HEK293T (cell line): Measurements from ENCODE around the gene C3AR1.
"Not testable (repeated sequence)": the region's sequence is repeated elsewhere in the genome, so short reads cannot be mapped to it uniquely, and the experiment has no call there.

Experiments
- CTCF ChIA-PET: fragments of 350-600 bp; formaldehyde crosslinking; extraction: SDS; loops from one replicate; lab custom pipeline; 2021; ENCODE audit warnings: antibody characterized with exemption, inconsistent platforms; lab: Yijun Ruan, JAX
- POLR2A ChIA-PET: fragments of 350-600 bp; formaldehyde crosslinking; extraction: SDS; loops from one replicate; lab custom pipeline; 2020; ENCODE audit warnings: antibody characterized with exemption, inconsistent platforms; lab: Yijun Ruan, JAX
- DNase-seq: peaks from one replicate; pipeline ENCODE4 v3.0.0; 2012; ENCODE audit warnings: mixed read lengths; ENCODE audit errors: extremely low spot score
- ARNT ChIP-seq: fragments of 450-650 bp; IDR thresholded peaks from 2 replicates; pipeline ENCODE4 v1.6.1; 2017; ENCODE audit warnings: mild to moderate bottlenecking
- BHLHE40 ChIP-seq: fragments of 450-650 bp; IDR thresholded peaks from 2 replicates; pipeline ENCODE4 v1.6.1; 2016; ENCODE audit warnings: mild to moderate bottlenecking, moderate library complexity, borderline replicate concordance
- CTBP1 ChIP-seq: fragments of 450-650 bp; IDR thresholded peaks from 2 replicates; pipeline ENCODE4 v1.6.1; 2016; ENCODE audit warnings: borderline replicate concordance
- ELF4 ChIP-seq: fragments of 450-650 bp; IDR thresholded peaks from 2 replicates; pipeline ENCODE4 v1.6.1; 2017; ENCODE audit warnings: antibody characterized with exemption
- FOXA1 ChIP-seq: fragments of 450-650 bp; IDR thresholded peaks from 2 replicates; pipeline ENCODE4 v1.6.1; 2016; ENCODE audit warnings: mild to moderate bottlenecking
- FOXK2 ChIP-seq: fragments of 450-650 bp; IDR thresholded peaks from 2 replicates; pipeline ENCODE4 v1.6.1; 2016; ENCODE audit warnings: mild to moderate bottlenecking
- FOXM1 ChIP-seq: fragments of 450-650 bp; IDR thresholded peaks from 2 replicates; pipeline ENCODE4 v1.6.1; 2017; ENCODE audit warnings: mild to moderate bottlenecking, borderline replicate concordance
- HDGF ChIP-seq: fragments of 450-650 bp; IDR thresholded peaks from 2 replicates; pipeline ENCODE4 v1.6.1; 2017; ENCODE audit warnings: antibody characterized with exemption, borderline replicate concordance
- L3MBTL2 ChIP-seq: fragments of 450-650 bp; conservative IDR thresholded peaks from 2 replicates; pipeline ENCODE4 v1.6.1; 2016; ENCODE audit warnings: mild to moderate bottlenecking
- LEF1 ChIP-seq: fragments of 450-650 bp; IDR thresholded peaks from 2 replicates; pipeline ENCODE4 v1.6.1; 2017; ENCODE audit warnings: mild to moderate bottlenecking, borderline replicate concordance
- NFRKB ChIP-seq: fragments of 450-650 bp; IDR thresholded peaks from 2 replicates; pipeline ENCODE4 v1.6.1; 2016; ENCODE audit warnings: mild to moderate bottlenecking, moderate library complexity
- SP1 ChIP-seq: fragments of 450-650 bp; IDR thresholded peaks from 2 replicates; pipeline ENCODE4 v1.6.1; 2017
- SUZ12 ChIP-seq: fragments of 450-650 bp; IDR thresholded peaks from 2 replicates; pipeline ENCODE4 v1.6.1; 2016; ENCODE audit warnings: mild to moderate bottlenecking
- TARDBP ChIP-seq: fragments of 450-650 bp; IDR thresholded peaks from 2 replicates; pipeline ENCODE4 v1.6.1; 2016
- ZNF384 ChIP-seq: fragments of 450-650 bp; IDR thresholded peaks from 2 replicates; pipeline ENCODE4 v1.6.1; 2016
- TF ChIP-seq, protein P1 (sequence below): fragments of 450-650 bp; IDR thresholded peaks from 2 replicates; pipeline ENCODE4 v1.6.1; 2016

C3AR1 gene

GRCh38 chr12:8089716-8090115 lies 23.6 kb upstream of the C3AR1 start:
- ChIA-PET POLR2A (no interaction called here), CTCF (no interaction called here)
- no peak for TF ChIP-seq SP1
- TF ChIP-seq HDGF: no peak
- no peak for TF ChIP-seq FOXA1
- no peak for TF ChIP-seq FOXM1
- no peak for TF ChIP-seq SUZ12
- no peak for TF ChIP-seq TARDBP
- no peak for TF ChIP-seq BHLHE40
- no peak for DNase-seq

DNA sequence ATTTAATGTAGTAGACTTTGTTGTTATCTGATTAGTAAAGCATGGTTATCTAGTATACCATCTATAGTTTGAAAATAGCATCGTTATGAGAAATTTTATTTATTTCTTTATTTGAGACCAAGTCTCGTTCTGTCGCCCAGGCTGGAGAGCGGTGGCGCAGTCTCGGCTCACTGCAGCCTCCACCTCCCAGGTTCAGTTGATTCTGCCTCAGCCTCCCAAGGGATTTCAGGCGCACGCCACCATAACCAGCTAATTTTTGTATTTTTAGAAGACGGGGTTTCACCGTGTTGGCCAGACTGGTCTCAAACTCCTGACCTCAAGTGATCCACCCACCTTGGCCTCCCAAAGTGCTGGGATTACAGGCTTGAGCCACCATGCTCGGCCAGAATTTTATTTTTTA lies 23.1 kb upstream of the C3AR1 start:
- POLR2A ChIA-PET, DNase-seq, CTCF ChIA-PET: not testable (repeated sequence)

- TF ChIP-seq FOXK2 (no peak), CTBP1 (no peak), LEF1 (no peak), L3MBTL2 (no peak), ZNF384 (no peak), HDGF (no peak), FOXM1 (no peak), SUZ12 (no peak), ARNT (no peak), SP1 (no peak), NFRKB (no peak), TARDBP (no peak), FOXA1 (no peak), ELF4 (no peak), BHLHE40 (no peak)
- TF ChIP-seq, protein P1, sequence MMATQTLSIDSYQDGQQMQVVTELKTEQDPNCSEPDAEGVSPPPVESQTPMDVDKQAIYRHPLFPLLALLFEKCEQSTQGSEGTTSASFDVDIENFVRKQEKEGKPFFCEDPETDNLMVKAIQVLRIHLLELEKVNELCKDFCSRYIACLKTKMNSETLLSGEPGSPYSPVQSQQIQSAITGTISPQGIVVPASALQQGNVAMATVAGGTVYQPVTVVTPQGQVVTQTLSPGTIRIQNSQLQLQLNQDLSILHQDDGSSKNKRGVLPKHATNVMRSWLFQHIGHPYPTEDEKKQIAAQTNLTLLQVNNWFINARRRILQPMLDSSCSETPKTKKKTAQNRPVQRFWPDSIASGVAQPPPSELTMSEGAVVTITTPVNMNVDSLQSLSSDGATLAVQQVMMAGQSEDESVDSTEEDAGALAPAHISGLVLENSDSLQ: no peak
- DNase-seq: no peak
These were observed 22.4 kb upstream of the C3AR1 start for GRCh38 chr12:8088574-8088973.

GRCh38 chr12:8087666-8088065 lies 21.5 kb upstream of the C3AR1 start:
- CTCF ChIA-PET: interaction anchor here (0.6 kb wide), 1 partner anchor 151 kb away, joined by 3 read pairs; no protein-coding TSS in a partner anchor
- no peak for DNase-seq
- POLR2A ChIA-PET: no interaction called here
- TF ChIP-seq FOXK2 (no peak), ZNF384 (no peak), NFRKB (no peak), FOXA1 (no peak), L3MBTL2 (no peak), ELF4 (no peak), CTBP1 (no peak), FOXM1 (no peak), LEF1 (no peak), SP1 (no peak), TARDBP (no peak)
- TF ChIP-seq, protein P1: no peak

More at GRCh38 chr12:8088574-8088973, 22.4 kb upstream of the C3AR1 start:
- ChIA-PET POLR2A (no interaction called here), CTCF (no interaction called here)

DNA sequence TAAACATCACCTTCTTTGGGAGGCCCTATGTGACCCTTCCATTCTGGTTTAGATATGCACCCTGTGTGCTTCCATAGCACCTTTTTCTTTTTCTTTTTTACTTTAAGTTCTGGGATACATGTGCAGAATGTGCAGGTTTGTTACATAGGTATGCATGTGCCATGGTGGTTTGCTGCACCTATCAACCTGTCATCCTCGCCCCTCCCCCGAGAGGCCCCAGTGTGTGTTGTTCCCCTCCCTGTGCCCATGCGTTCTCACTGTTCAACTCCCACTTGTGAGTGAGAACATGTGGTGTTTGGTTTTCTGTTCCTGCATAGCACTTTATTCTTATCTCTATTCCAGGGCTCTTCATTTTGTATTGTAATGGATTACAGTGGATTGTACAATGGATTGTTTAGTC lies 18.2 kb upstream of the C3AR1 start:
- POLR2A ChIA-PET, DNase-seq, CTCF ChIA-PET: not testable (repeated sequence)

DNA sequence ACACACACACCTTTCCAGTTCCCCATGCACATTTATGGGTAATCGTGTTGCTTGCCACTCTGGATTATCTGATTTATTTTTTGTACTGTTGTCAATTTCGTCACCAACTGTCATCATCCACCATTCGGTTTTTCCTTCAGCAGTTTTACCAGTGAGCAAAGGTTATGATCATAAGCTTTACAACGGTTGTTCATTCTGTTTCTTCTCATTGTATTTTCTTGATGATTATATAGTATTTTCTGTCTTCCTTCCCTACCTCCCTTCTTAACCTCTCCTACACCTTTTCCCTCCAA lies 16.6 kb upstream of the C3AR1 start:
- no peak for DNase-seq
- ChIA-PET CTCF (no interaction called here), POLR2A (no interaction called here)
- TF ChIP-seq, protein P1: no peak
- no peak for TF ChIP-seq BHLHE40
- TF ChIP-seq SP1: no peak
- no peak for TF ChIP-seq FOXK2
- no peak for TF ChIP-seq FOXM1
- TF ChIP-seq ELF4: no peak
- TF ChIP-seq NFRKB: no peak
- TF ChIP-seq SUZ12: no peak
- TF ChIP-seq TARDBP: no peak
- TF ChIP-seq HDGF: no peak
- TF ChIP-seq CTBP1: no peak
- TF ChIP-seq L3MBTL2: no peak

- ChIA-PET CTCF (interaction anchor here (1.0 kb wide), 1 partner anchor 36 kb away, joined by 4 read pairs; no protein-coding TSS in a partner anchor), POLR2A (interaction anchor here (0.7 to 0.9 kb wide), 2 partner anchors 15 to 88 kb away, joined by 3 read pairs; partner anchors contain the start of gene C3AR1)
- DNase-seq: no peak
- TF ChIP-seq L3MBTL2: peak; percentile 83; the same call in 1 of the 2 replicates
- TF ChIP-seq FOXM1: no peak
- TF ChIP-seq SUZ12: no peak
These were observed 15.2 kb upstream of the C3AR1 start for GRCh38 chr12:8081251-8081920.
